ENCODE results near the gene GNB5.
A peak's percentile ranks its signal among the peaks of the same experiment; 100 is the strongest.

GNB5 gene

DNA sequence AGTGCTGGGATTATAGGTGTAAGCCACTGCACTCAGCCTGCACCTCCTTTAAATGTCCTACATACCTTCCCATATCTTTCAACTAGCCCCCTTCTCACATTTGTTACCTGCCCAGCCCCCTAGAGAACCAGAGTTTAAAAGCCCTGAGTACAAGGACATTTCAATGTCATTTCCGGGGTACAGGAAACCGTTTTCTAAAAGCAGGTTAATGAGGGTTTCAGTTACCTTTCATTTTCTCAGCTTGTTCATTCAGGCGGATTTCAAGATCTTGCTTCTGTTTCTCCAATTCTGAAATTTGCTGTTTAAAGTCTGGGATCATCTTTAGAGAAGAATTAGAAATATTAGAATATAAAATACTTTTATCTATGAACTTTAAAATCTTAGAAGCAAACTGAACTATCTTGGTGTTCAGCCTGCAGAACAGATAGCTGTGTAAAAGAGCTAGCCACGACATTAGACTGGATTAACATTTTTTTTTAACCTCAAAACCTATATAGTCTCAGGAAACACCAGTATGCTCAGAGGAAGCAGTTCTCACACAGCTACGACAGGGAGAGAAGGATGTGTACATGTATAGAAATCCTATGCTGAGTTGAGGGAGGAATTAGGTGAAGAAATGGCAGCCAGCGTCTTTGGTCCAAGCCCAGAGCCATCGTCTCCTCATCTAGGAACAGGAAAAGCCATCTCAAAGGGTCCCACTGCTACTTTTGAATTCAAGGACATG lies 29.9 kb upstream of the GNB5 start:
- in situ Hi-C loops (cut with MboI; ENCODE audit: low sequenced_read_pairs), result no loop called here
- H3K36me3 ChIP-seq (replicated peaks), result peaks cover 4% of the 10 kb centered on the region; the same call in 1 of the 2 replicates
- DNase-seq (ENCODE audit: low spot score in 2 of 2), result no peak
- no peaks in the 10 kb centered on the region for H3K9me3 ChIP-seq
- H3K27me3 ChIP-seq (ENCODE audit: low read depth), result no peaks in the 10 kb centered on the region
- H3K4me3 ChIP-seq, result no peak overlapping the region
- no peaks in the 10 kb centered on the region for H3K4me1 ChIP-seq

DNA sequence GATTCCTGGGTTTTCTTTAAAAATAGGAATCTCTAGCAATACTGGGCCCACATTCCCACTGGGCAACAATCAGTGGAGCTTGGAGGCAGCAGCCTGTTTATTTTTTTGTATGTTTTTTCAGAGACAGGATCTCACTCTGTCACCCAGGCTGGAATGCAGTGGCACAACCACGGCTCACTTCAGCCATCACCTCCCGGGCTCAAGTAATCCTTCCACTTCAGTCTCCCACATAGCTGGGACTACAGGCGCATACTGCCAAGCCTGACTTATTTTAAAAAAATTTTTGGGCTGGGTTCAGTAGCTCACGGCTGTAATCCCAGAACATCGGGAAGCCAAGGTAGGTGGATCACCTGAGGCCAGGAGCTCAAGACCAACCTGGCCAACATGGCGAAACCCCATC lies 29.1 kb upstream of the GNB5 start:
- peaks cover 4% of the 10 kb centered on the region; the same call in 1 of the 2 replicates for H3K36me3 ChIP-seq (replicated peaks)
- no peaks in the 10 kb centered on the region for H3K27me3 ChIP-seq (ENCODE audit: low read depth)
- H3K9me3 ChIP-seq, result no peaks in the 10 kb centered on the region
- H3K4me1 ChIP-seq, result no peaks in the 10 kb centered on the region
- in situ Hi-C loops (cut with MboI; ENCODE audit: low sequenced_read_pairs), result no loop called here
- no peak overlapping the region for H3K4me3 ChIP-seq
- DNase-seq (ENCODE audit: low spot score in 2 of 2), result no peak

GRCh38 chr15:52218816-52219215 lies 27.6 kb upstream of the GNB5 start:
- Histone ChIP-seq H3K4me3 (no peak overlapping the region), H3K4me1 (no peaks in the 10 kb centered on the region), H3K9me3 (no peaks in the 10 kb centered on the region), H3K27me3 (ENCODE audit: low read depth) (no peaks in the 10 kb centered on the region), H3K36me3 (replicated peaks) (peaks cover 4% of the 10 kb centered on the region; the same call in 1 of the 2 replicates)
- no peak for DNase-seq (ENCODE audit: low spot score in 2 of 2)
- in situ Hi-C loops (cut with MboI; ENCODE audit: low sequenced_read_pairs), result loop anchor here (10.0 kb wide), 1 partner anchor 244 kb away; the partner anchor contains the start of gene LEO1

DNA sequence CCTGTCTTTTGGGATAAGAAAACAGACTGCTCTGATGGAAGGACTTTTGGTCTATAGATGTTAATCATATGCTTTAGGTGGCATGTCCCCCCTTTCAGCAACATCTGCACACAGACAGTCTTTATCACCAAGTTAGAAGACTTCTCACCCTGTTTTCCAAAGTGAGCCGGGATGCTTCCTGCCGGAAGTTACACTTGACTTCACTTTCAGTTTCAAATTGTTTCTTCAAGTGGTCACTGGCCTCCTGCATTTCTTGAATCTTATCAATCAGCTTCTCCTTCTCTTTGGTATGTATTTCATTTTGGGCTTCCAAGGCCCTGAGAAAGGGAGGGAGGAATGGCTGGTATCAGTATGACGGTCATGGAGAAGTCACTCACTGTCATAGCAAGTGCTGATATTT lies 27.2 kb upstream of the GNB5 start:
- Histone ChIP-seq H3K4me1 (no peaks in the 10 kb centered on the region), H3K4me3 (no peak overlapping the region), H3K36me3 (replicated peaks) (peaks cover 4% of the 10 kb centered on the region; the same call in 1 of the 2 replicates), H3K27me3 (ENCODE audit: low read depth) (no peaks in the 10 kb centered on the region), H3K9me3 (no peaks in the 10 kb centered on the region)
- no peak for DNase-seq (ENCODE audit: low spot score in 2 of 2)
- in situ Hi-C loops (cut with MboI; ENCODE audit: low sequenced_read_pairs), result loop anchor here (10.0 kb wide), 1 partner anchor 244 kb away; the partner anchor contains the start of gene LEO1

DNA sequence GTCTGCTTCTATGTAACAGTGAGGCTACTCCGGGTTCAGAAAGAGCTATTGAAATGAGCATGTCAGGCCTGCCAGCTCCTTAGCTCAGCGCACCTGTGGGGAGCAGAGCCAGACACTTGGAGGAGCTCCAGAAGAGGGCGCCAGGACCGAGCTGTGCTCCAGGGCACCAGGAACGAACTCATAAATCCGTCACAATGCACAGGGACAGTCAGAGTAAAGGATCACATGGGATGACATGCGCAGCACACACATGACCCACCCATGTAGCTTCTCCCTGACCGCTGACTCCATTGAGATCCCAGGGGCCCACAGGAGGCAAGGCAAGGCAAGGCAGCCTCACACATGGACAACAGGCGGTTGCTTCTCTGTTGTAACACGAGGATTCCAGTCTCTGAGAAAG lies 26.0 kb upstream of the GNB5 start:
- H3K27me3 ChIP-seq (ENCODE audit: low read depth), result no peaks in the 10 kb centered on the region
- no peaks in the 10 kb centered on the region for H3K4me1 ChIP-seq
- peaks cover 4% of the 10 kb centered on the region; the same call in 1 of the 2 replicates for H3K36me3 ChIP-seq (replicated peaks)
- no peak overlapping the region for H3K4me3 ChIP-seq
- in situ Hi-C loops (cut with MboI; ENCODE audit: low sequenced_read_pairs), result loop anchor here (10.0 kb wide), 1 partner anchor 242 kb away; the partner anchor contains the start of gene LEO1
- H3K9me3 ChIP-seq, result no peaks in the 10 kb centered on the region
- peak; percentile 15 to 64 for DNase-seq (ENCODE audit: low spot score in 2 of 2)

DNA sequence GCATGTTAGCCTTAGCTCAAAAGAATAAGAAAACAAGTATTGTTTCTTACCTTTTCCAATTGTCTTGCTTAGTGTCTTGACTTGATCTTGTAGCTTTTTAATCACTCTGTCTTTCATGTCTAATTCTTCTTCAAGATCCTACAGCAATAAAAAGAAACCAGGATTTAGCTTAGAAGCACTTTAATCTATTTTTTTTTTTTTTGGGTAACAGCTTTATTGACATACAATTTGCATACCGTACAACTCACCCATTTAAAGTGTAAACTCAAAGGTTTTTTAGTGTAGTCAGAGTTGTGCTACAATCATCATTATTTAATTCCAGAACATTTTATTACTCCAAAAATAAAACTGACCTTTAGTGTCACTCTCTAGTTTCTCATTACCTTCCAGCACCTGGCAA lies 23.4 kb upstream of the GNB5 start:
- H3K4me3 ChIP-seq, result no peak overlapping the region
- no peaks in the 10 kb centered on the region for H3K9me3 ChIP-seq
- H3K27me3 ChIP-seq (ENCODE audit: low read depth), result no peaks in the 10 kb centered on the region
- H3K4me1 ChIP-seq, result no peaks in the 10 kb centered on the region
- no peak for DNase-seq (ENCODE audit: low spot score in 2 of 2)
- in situ Hi-C loops (cut with MboI; ENCODE audit: low sequenced_read_pairs), result loop anchor here (10.0 kb wide), 1 partner anchor 240 kb away; the partner anchor contains the start of gene LEO1
- H3K36me3 ChIP-seq (replicated peaks), result peaks cover 2% of the 10 kb centered on the region; the same call in 1 of the 2 replicates

GRCh38 chr15:52213206-52213605 lies 22.0 kb upstream of the GNB5 start:
- in situ Hi-C loops (cut with MboI; ENCODE audit: low sequenced_read_pairs), result loop anchor here (10.0 kb wide), 1 partner anchor 238 kb away; the partner anchor contains the start of gene LEO1
- H3K36me3 ChIP-seq (replicated peaks), result no peaks in the 10 kb centered on the region

GRCh38 chr15:52208306-52208946 lies 17.2 kb upstream of the GNB5 start:
- Histone ChIP-seq H3K9me3 (no peaks in the 10 kb centered on the region), H3K4me1 (no peaks in the 10 kb centered on the region), H3K4me3 (no peak overlapping the region), H3K36me3 (replicated peaks) (no peaks in the 10 kb centered on the region), H3K27me3 (ENCODE audit: low read depth) (no peaks in the 10 kb centered on the region)
- in situ Hi-C loops (cut with MboI; ENCODE audit: low sequenced_read_pairs), result no loop called here
- DNase-seq (ENCODE audit: low spot score in 2 of 2), result peak; percentile 84 to 87

More at GRCh38 chr15:52213206-52213605, 22.0 kb upstream of the GNB5 start:
- DNase-seq (ENCODE audit: low spot score in 2 of 2), result no peak
- H3K4me3 ChIP-seq, result no peak overlapping the region
- no peaks in the 10 kb centered on the region for H3K4me1 ChIP-seq
- no peaks in the 10 kb centered on the region for H3K9me3 ChIP-seq
- no peaks in the 10 kb centered on the region for H3K27me3 ChIP-seq (ENCODE audit: low read depth)

- no peak for DNase-seq (ENCODE audit: low spot score in 2 of 2)
- H3K9me3 ChIP-seq, result no peaks in the 10 kb centered on the region
- H3K4me3 ChIP-seq, result no peak overlapping the region
- H3K4me1 ChIP-seq, result no peaks in the 10 kb centered on the region
- in situ Hi-C loops (cut with MboI; ENCODE audit: low sequenced_read_pairs), result no loop called here
- H3K27me3 ChIP-seq (ENCODE audit: low read depth), result no peaks in the 10 kb centered on the region
- H3K36me3 ChIP-seq (replicated peaks), result no peaks in the 10 kb centered on the region
Observed at GRCh38 chr15:52207191-52207590, 16.0 kb upstream of the GNB5 start.

- in situ Hi-C loops (cut with MboI; ENCODE audit: low sequenced_read_pairs), result no loop called here
- Histone ChIP-seq H3K4me3 (no peak overlapping the region), H3K27me3 (ENCODE audit: low read depth) (no peaks in the 10 kb centered on the region), H3K36me3 (replicated peaks) (no peaks in the 10 kb centered on the region), H3K4me1 (peaks cover under 1% of the 10 kb centered on the region), H3K9me3 (no peaks in the 10 kb centered on the region)
- DNase-seq (ENCODE audit: low spot score in 2 of 2), result no peak
Observed at GRCh38 chr15:52206446-52206845, 15.3 kb upstream of the GNB5 start.

DNA sequence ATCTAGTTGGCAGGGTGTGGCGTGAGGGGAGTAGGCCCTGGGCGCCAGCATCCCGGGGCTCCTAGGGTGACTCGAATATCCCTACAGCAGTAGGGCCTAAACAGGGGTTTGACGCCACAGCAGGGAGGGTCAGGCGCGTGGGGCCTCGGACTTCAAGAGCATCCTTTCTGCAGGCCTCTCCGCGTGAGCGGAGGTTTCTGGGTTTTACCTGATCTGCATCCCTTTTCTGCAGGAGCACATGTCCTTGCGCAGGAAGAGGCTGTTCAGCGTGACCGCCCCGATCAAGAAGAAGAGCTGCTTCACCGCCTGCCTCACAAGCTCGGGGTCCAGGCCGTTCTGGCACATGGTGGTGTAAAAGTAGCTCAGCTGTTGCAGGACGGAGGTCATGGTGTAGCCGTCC lies 13.5 kb upstream of the GNB5 start:
- Histone ChIP-seq H3K36me3 (replicated peaks) (no peaks in the 10 kb centered on the region), H3K27me3 (ENCODE audit: low read depth) (no peaks in the 10 kb centered on the region), H3K9me3 (no peaks in the 10 kb centered on the region), H3K4me3 (no peak overlapping the region), H3K4me1 (peaks cover 8% of the 10 kb centered on the region)
- in situ Hi-C loops (cut with MboI; ENCODE audit: low sequenced_read_pairs), result no loop called here
- DNase-seq (ENCODE audit: low spot score in 2 of 2), result no peak

DNA sequence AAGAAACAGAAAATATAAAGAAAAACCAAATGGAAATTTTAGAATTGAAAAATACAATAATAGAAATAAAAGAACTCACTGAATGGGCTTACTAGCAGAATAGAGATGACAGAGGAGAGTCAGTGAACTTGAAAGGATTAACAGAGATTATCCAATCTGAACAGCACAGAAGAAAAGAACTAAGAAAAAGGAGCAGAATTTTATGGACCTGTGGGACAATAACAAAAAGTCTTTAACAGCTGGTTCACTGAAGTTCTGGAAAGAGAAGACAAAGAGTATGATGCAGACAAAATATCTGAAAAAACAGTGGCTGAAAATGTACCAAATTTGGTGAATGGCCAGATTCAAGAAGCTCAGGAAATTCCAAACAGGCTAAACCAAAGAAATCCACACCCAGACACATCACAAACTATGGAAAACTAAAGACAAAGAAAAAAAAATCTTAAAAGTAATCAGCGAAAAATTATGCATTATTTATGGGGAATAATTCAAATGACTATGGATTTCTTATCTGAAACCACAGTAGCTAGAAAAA lies 9.7 kb upstream of the GNB5 start:
- Histone ChIP-seq H3K36me3 (replicated peaks) (no peaks in the 10 kb centered on the region), H3K4me3 (no peak overlapping the region), H3K4me1 (peaks cover 8% of the 10 kb centered on the region), H3K9me3 (no peaks in the 10 kb centered on the region), H3K27me3 (ENCODE audit: low read depth) (no peaks in the 10 kb centered on the region)
- DNase-seq (ENCODE audit: low spot score in 2 of 2), result peak in 1 of 2 experiments; percentile 98
- in situ Hi-C loops (cut with MboI; ENCODE audit: low sequenced_read_pairs), result no loop called here

DNA sequence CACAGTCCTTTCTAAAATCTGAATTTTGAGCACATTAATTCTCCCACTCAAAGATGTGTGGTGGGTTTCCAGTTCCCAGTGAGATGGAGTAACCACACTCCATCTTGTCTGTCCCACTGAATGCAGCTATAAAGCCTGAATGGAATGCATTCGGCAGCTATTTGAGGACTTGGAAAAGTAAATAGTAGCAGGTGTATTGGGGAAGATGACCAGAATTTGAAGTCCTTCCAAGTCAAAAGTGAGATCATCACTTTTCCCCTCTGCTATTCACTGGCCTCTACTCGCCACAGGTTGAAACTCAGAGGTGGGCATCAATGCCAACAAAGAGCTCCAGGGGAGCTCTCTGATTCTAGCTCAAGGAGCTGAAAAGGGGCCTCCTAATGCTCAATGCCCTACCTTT lies 8.1 kb upstream of the GNB5 start:
- Histone ChIP-seq H3K27me3 (ENCODE audit: low read depth) (no peaks in the 10 kb centered on the region), H3K36me3 (replicated peaks) (no peaks in the 10 kb centered on the region), H3K9me3 (no peaks in the 10 kb centered on the region), H3K4me3 (no peak overlapping the region), H3K4me1 (peaks cover 8% of the 10 kb centered on the region)
- in situ Hi-C loops (cut with MboI; ENCODE audit: low sequenced_read_pairs), result no loop called here
- DNase-seq (ENCODE audit: low spot score in 2 of 2), result no peak

- H3K27me3 ChIP-seq (ENCODE audit: low read depth), result no peaks in the 10 kb centered on the region
- H3K4me3 ChIP-seq, result no peak overlapping the region
- no peaks in the 10 kb centered on the region for H3K36me3 ChIP-seq (replicated peaks)
- DNase-seq (ENCODE audit: low spot score in 2 of 2), result no peak
- in situ Hi-C loops (cut with MboI; ENCODE audit: low sequenced_read_pairs), result no loop called here
- peaks cover 8% of the 10 kb centered on the region for H3K4me1 ChIP-seq
- H3K9me3 ChIP-seq, result no peaks in the 10 kb centered on the region
Observed at GRCh38 chr15:52196891-52197290, 5.7 kb upstream of the GNB5 start.

Measured in HAP-1 (cell line).